ENCODE results near the gene MAMLD1. TPM values are rescaled to one million over a fixed set of nuclear protein-coding genes. Genes with fewer than 3 reads are reported as not detected.

MAMLD1 gene
- total and polyA plus RNA-seq, 12 donors = 1.2 to 4.2 (median 2.3) TPM

- ATAC-seq (no peak), DNase-seq (no peak)
- no peaks in the 10 kb centered on the region for H3K9me3 ChIP-seq
- intact Hi-C loops (cut with DNase I) = no loop called here
- no peaks in the 10 kb centered on the region for H3K36me3 ChIP-seq
- H3K27ac ChIP-seq = no peak overlapping the region
- peaks cover 0 to 11% (median 3%) of the 10 kb centered on the region in 9 donors for H3K4me1 ChIP-seq
- no peaks in the 10 kb centered on the region for H3K27me3 ChIP-seq
- WGBS, 2 donors = 87 to 91% methylated on average over 9 of the region's 9 CpGs
- H3K4me3 ChIP-seq = no peak overlapping the region
- TF ChIP-seq CTCF (IDR thresholded peaks at IDR 0.05) = no peak
Measured at GRCh38 chrX:150513544-150513943, 150.4 kb downstream of the MAMLD1 start.

- peaks cover 0 to 2% (median 0%) of the 10 kb centered on the region in 9 donors for H3K4me1 ChIP-seq
- 86 to 88% methylated on average over 4 of the region's 4 CpGs for WGBS, 2 donors
Measured at GRCh38 chrX:150514462-150514861, 151.3 kb downstream of the MAMLD1 start.

GRCh38 chrX:150515801-150516200 is 152.7 kb downstream of the MAMLD1 start:
- DNase-seq (no peak), ATAC-seq (peak in 1 of 8 donors; percentile 25)
- no peak overlapping the region for H3K27ac ChIP-seq
- no peaks in the 10 kb centered on the region for H3K27me3 ChIP-seq
- no peaks in the 10 kb centered on the region for H3K36me3 ChIP-seq
- no peak for TF ChIP-seq CTCF (IDR thresholded peaks at IDR 0.05)
- H3K9me3 ChIP-seq = no peaks in the 10 kb centered on the region
- H3K4me1 ChIP-seq = no peaks in the 10 kb centered on the region
- no peak overlapping the region for H3K4me3 ChIP-seq
- intact Hi-C loops (cut with DNase I) = no loop called here
- 57 to 69% methylated on average over 1 of the region's 1 CpG for WGBS, 2 donors

More at GRCh38 chrX:150514462-150514861, 151.3 kb downstream of the MAMLD1 start:
- intact Hi-C loops (cut with DNase I) = no loop called here
- no peak for DNase-seq
- no peak overlapping the region for H3K27ac ChIP-seq
- ATAC-seq = no peak
- no peak for TF ChIP-seq CTCF (IDR thresholded peaks at IDR 0.05)
- H3K9me3 ChIP-seq = no peaks in the 10 kb centered on the region
- no peaks in the 10 kb centered on the region for H3K27me3 ChIP-seq
- H3K36me3 ChIP-seq = no peaks in the 10 kb centered on the region
- H3K4me3 ChIP-seq = no peak overlapping the region

- WGBS, 2 donors = 69 to 85% methylated on average over 4 of the region's 4 CpGs
- DNase-seq = no peak
- Histone ChIP-seq H3K27ac (no peak overlapping the region), H3K36me3 (no peaks in the 10 kb centered on the region), H3K27me3 (no peaks in the 10 kb centered on the region), H3K9me3 (no peaks in the 10 kb centered on the region), H3K4me3 (no peak overlapping the region), H3K4me1 (no peaks in the 10 kb centered on the region)
- TF ChIP-seq CTCF (IDR thresholded peaks at IDR 0.05) = no peak
- ATAC-seq = no peak
- intact Hi-C loops (cut with DNase I) = no loop called here
Measured at GRCh38 chrX:150517303-150517910, 154.3 kb downstream of the MAMLD1 start.

All from heart right ventricle (tissue), 16 donors.